CD14-positive monocyte (primary cell): Measurements from ENCODE around the gene MAP2K1. TPM values are rescaled to one million over a fixed set of nuclear protein-coding genes. Genes with fewer than 3 reads are reported as not detected.
"Not testable (repeated sequence)": the region's sequence is repeated elsewhere in the genome, so short reads cannot be mapped to it uniquely, and the experiment has no call there.

ENCODE experiments used
- DNase-seq, 3 donors: peaks; one replicate each; pipeline ENCODE4 v3.0.0-alpha.2; 2011 to 2022
- H2AFZ ChIP-seq: 2 replicates; pipeline ENCODE4 v1.6.0; 2012; ENCODE audit warnings: mild to moderate bottlenecking, low read depth, low read length, inconsistent platforms; ENCODE audit not compliant: insufficient read depth, poor library complexity, severe bottlenecking
- H3K27ac ChIP-seq, 2 donors: 1 replicate in 1 of 2; 2 replicates in 1 of 2; pipeline ENCODE4 v1.5.1; 2012 to 2013; ENCODE audit warnings: low read length in 2 of 2, control low read depth in 1 of 2, inconsistent platforms in 1 of 2, low read depth in 1 of 2, mild to moderate bottlenecking in 1 of 2
- H3K27me3 ChIP-seq, 2 donors: one replicate each; pipeline versions ENCODE4 v1.6.0 to v1.6.1; 2011 to 2013; ENCODE audit warnings: low read length in 2 of 2; ENCODE audit not compliant: control insufficient read depth in 2 of 2, insufficient read depth in 2 of 2
- H3K36me3 ChIP-seq, 2 donors: replicated peaks in 1 of 2; 1 replicate in 1 of 2; 2 replicates in 1 of 2; pipeline versions ENCODE4 v1.5.1 to v1.6.1; 2012 to 2013; ENCODE audit warnings: low read length in 2 of 2, control low read depth in 1 of 2, inconsistent platforms in 1 of 2, mild to moderate bottlenecking in 1 of 2; ENCODE audit not compliant: insufficient read depth in 2 of 2, control insufficient read depth in 1 of 2
- H3K4me1 ChIP-seq, 2 donors: 1 replicate in 1 of 2; 2 replicates in 1 of 2; pipeline versions ENCODE4 v1.5.1 to v1.6.1; 2012 to 2013; ENCODE audit warnings: low read length in 2 of 2, control low read depth in 1 of 2, inconsistent platforms in 1 of 2, mild to moderate bottlenecking in 1 of 2, moderate library complexity in 1 of 2; ENCODE audit not compliant: insufficient read depth in 2 of 2, control insufficient read depth in 1 of 2
- H3K4me2 ChIP-seq: replicated peaks from 2 replicates; pipeline ENCODE3; 2012; ENCODE audit warnings: low read length, moderate library complexity, mild to moderate bottlenecking; ENCODE audit not compliant: poor library complexity, severe bottlenecking; ENCODE audit errors: extremely low read depth
- H3K4me3 ChIP-seq, 3 experiments: fragments of 200-600 bp in 1 of 3; sonication (generic) in 1 of 3; replicated peaks in 1 of 3; 1 replicate in 2 of 3; 2 replicates in 1 of 3; pipeline ENCODE4 v1.5.1; 2011 to 2013; ENCODE audit warnings: low read length in 3 of 3, mild to moderate bottlenecking in 3 of 3, control low read depth in 2 of 3, low read depth in 2 of 3, inconsistent platforms in 1 of 3, moderate library complexity in 1 of 3
- H3K79me2 ChIP-seq: 2 replicates; pipeline ENCODE4 v1.6.0; 2012; ENCODE audit warnings: mild to moderate bottlenecking, control low read depth, inconsistent platforms, low read length, moderate library complexity; ENCODE audit not compliant: insufficient read depth
- H3K9ac ChIP-seq: 2 replicates; pipeline ENCODE4 v1.6.0; 2017; ENCODE audit warnings: low read length, mild to moderate bottlenecking; ENCODE audit not compliant: insufficient read depth, poor library complexity, severe bottlenecking
- H3K9me3 ChIP-seq, 2 donors: replicated peaks in 1 of 2; 1 replicate in 1 of 2; 2 replicates in 1 of 2; pipeline versions ENCODE4 v1.5.1 to v1.6.1; 2012 to 2013; ENCODE audit warnings: low read length in 2 of 2, control low read depth in 1 of 2; ENCODE audit not compliant: control insufficient read depth in 1 of 2, insufficient read depth in 1 of 2
- H4K20me1 ChIP-seq: 2 replicates; pipeline ENCODE4 v1.6.0; 2012; ENCODE audit warnings: mild to moderate bottlenecking, low read length, control low read depth, moderate library complexity; ENCODE audit not compliant: insufficient read depth
- H3K27ac Mint-ChIP-seq, 7 donors: one replicate each; pipeline ENCODE4 v1.8.0; 2020; ENCODE audit warnings: mild to moderate bottlenecking in 7 of 7, mixed read lengths in 7 of 7, moderate library complexity in 6 of 7, inconsistent platforms in 2 of 7
- H3K27me3 Mint-ChIP-seq, 3 donors: one replicate each; pipeline ENCODE4 v1.8.0; 2021 to 2022; ENCODE audit warnings: low read depth in 3 of 3, mild to moderate bottlenecking in 3 of 3, mixed read lengths in 3 of 3, moderate library complexity in 3 of 3, inconsistent platforms in 1 of 3
- H3K36me3 Mint-ChIP-seq, 2 donors: one replicate each; pipeline ENCODE4 v1.8.0; 2020; ENCODE audit warnings: mixed read lengths in 2 of 2, inconsistent platforms in 1 of 2, mild to moderate bottlenecking in 1 of 2
- H3K4me1 Mint-ChIP-seq: one replicate; pipeline ENCODE4 v1.8.0; 2020; ENCODE audit warnings: mild to moderate bottlenecking, mixed read lengths
- H3K4me3 Mint-ChIP-seq, 2 donors: one replicate each; pipeline ENCODE4 v1.8.0; 2020; ENCODE audit warnings: mild to moderate bottlenecking in 2 of 2, mixed read lengths in 2 of 2, moderate library complexity in 1 of 2
- H3K9me3 Mint-ChIP-seq, 7 donors: one replicate each; pipeline ENCODE4 v1.8.0; 2020 to 2022; ENCODE audit warnings: mixed read lengths in 7 of 7, mild to moderate bottlenecking in 6 of 7, moderate library complexity in 6 of 7, inconsistent platforms in 2 of 7
- CTCF ChIP-seq: fragments of 200-600 bp; IDR thresholded peaks from one replicate; pipeline ENCODE4 v1.8.0; 2022; ENCODE audit warnings: antibody characterized with exemption, mild to moderate bottlenecking
- WGBS: methylation state at CpG from one replicate; pipeline ENCODE4 v1.1.5; 2013; ENCODE audit warnings: missing lambda C conversion rate; ENCODE audit not compliant: insufficient coverage; 5-methylcytosine and 5-hydroxymethylcytosine counted together
- intact Hi-C, 2 donors: fragments of 100-400 bp; cut with micrococcal nuclease; formaldehyde crosslinking; loops; one replicate each; pipeline versions ENCODE4 v1.15.0 to v1.15.1; 2023
- polyA minus RNA-seq: library from RNA; depleted of rRNA, polyadenylated mRNA; stranded (reverse); fragments of >200 nt; gene quantifications from 2 replicates; pipeline ENCODE4 v1.2.3, GENCODE V29; 2012
- polyA plus RNA-seq, 3 donors: library from polyadenylated mRNA; depleted of rRNA in 1 of 3; unstranded in 2 of 3; stranded (reverse) in 1 of 3; fragments of 300-500 nt in 2 of 3; fragments of >200 nt in 1 of 3; fragmentation: Illumina TruSeq in 2 of 3; gene quantifications; 1 replicate in 2 of 3; 2 replicates in 1 of 3; pipeline ENCODE4 v1.2.3, GENCODE V29; 2012 to 2021
- total RNA-seq, 12 experiments: library from RNA in 1 of 12; stranded (reverse) in 1 of 12; fragments of 120-200 nt in 1 of 12; gene quantifications; one replicate each; pipeline ENCODE4 v1.2.4 and lab custom pipeline; 2013 to 2026; ENCODE audit warnings: mixed read lengths in 6 of 12, inconsistent platforms in 1 of 12

The MAP2K1 gene
- total RNA-seq (2013): 71.3 TPM
- polyA plus RNA-seq: 10 to 100 TPM; 41.3 to 71.1 (median 64.5) TPM
- polyA minus RNA-seq: 25.6 and 36.0 TPM in 2 replicates
- 118 to 195 (median 144) reads per million in 11 experiments for total RNA-seq (lab: John Stamatoyannopoulos, UW)

GRCh38 chr15:66386204-66387123 lies at the start of gene MAP2K1:
Gene MAP2K1, plus strand, starts transcription at chr15:66386912. Its CDS starts 436 bp downstream, at chr15:66387348.
- H2AFZ ChIP-seq: peak within 1 kb of the TSS; percentile 79
- peaks cover 56% of the 10 kb centered on the region for H3K4me1 Mint-ChIP-seq
- peak within 1 kb of the TSS; percentile 59 to 89 for H3K27ac ChIP-seq
- H3K9ac ChIP-seq: peak within 1 kb of the TSS; percentile 89
- H3K9me3 Mint-ChIP-seq: peaks cover 0 to 2% (median 0%) of the 10 kb centered on the region in 7 donors
- H3K27me3 Mint-ChIP-seq: no peaks in the 10 kb centered on the region
- H3K4me3 ChIP-seq: peak within 1 kb of the TSS; percentile 86 to 95 (median 93)
- TF ChIP-seq CTCF: peak; percentile 75
- H4K20me1 ChIP-seq: peaks cover 43% of the 10 kb centered on the region
- peaks cover 53 to 58% of the 10 kb centered on the region in 2 donors for H3K4me1 ChIP-seq
- H3K4me2 ChIP-seq: peak within 1 kb of the TSS; percentile 88
- peak within 1 kb of the TSS; percentile 96 to 100 for H3K4me3 Mint-ChIP-seq
- H3K27ac Mint-ChIP-seq: peak within 1 kb of the TSS; percentile 94 to 98 (median 97)
- WGBS: 1% methylated on average over 36 of the region's 69 CpGs
- H3K36me3 Mint-ChIP-seq: peaks cover 6 to 14% of the 10 kb centered on the region in 2 donors
- DNase-seq: peak; percentile 95 to 98 (median 98)
- intact Hi-C loops: loop anchor here in 1 of 2 donors (5.0 to 10.0 kb wide), 2 partner anchors 116 to 318 kb away; partner anchors contain the start of genes RPL4 and SMAD6
- peaks cover 45% of the 10 kb centered on the region for H3K79me2 ChIP-seq
- H3K27me3 ChIP-seq: no peaks in the 10 kb centered on the region
- no peaks in the 10 kb centered on the region for H3K9me3 ChIP-seq
- no peaks in the 10 kb centered on the region for H3K36me3 ChIP-seq

- H3K36me3 Mint-ChIP-seq: peaks cover 24 to 61% of the 10 kb centered on the region in 2 donors
- H3K36me3 ChIP-seq: peaks cover 17 to 46% of the 10 kb centered on the region in 2 donors
- H3K27ac Mint-ChIP-seq, H3K4me3 ChIP-seq, H3K27ac ChIP-seq, H3K9me3 ChIP-seq, H3K4me1 ChIP-seq, H3K4me2 ChIP-seq, H4K20me1 ChIP-seq, DNase-seq, H3K27me3 ChIP-seq, H3K4me3 Mint-ChIP-seq, H3K9me3 Mint-ChIP-seq, H3K9ac ChIP-seq, H3K27me3 Mint-ChIP-seq, H3K4me1 Mint-ChIP-seq, H3K79me2 ChIP-seq, intact Hi-C loops, H2AFZ ChIP-seq: not testable (repeated sequence)
- WGBS: 75% methylated on average over 4 of the region's 5 CpGs
Measured at GRCh38 chr15:66348530-66348929, 38.2 kb upstream of the MAP2K1 start.
